Chondrocyte (in vitro differentiated cells): ENCODE results near the gene PMEL. TPM values are rescaled to one million over a fixed set of nuclear protein-coding genes. Genes with fewer than 3 reads are reported as not detected.
"Not testable (repeated sequence)": the region's sequence is repeated elsewhere in the genome, so short reads cannot be mapped to it uniquely, and the experiment has no call there.

ENCODE experiments used
- DNase-seq: peaks from one replicate; pipeline ENCODE4 v3.0.0; 2021; ENCODE audit warnings: mixed read lengths, low spot score
- H3K27ac Mint-ChIP-seq: one replicate; pipeline ENCODE4 v1.8.0; 2021; ENCODE audit warnings: mild to moderate bottlenecking, moderate library complexity, mixed read lengths; ENCODE audit not compliant: unreplicated experiment
- H3K27me3 Mint-ChIP-seq: 2 replicates; pipeline ENCODE4 v1.8.0; 2021; ENCODE audit warnings: low read depth, mixed read lengths
- H3K36me3 Mint-ChIP-seq: 2 replicates; pipeline ENCODE4 v1.8.0; 2021; ENCODE audit warnings: low read depth, mixed read lengths
- H3K4me1 Mint-ChIP-seq: 2 replicates; pipeline ENCODE4 v1.8.0; 2021; ENCODE audit warnings: low read depth, mild to moderate bottlenecking, mixed read lengths
- H3K4me3 Mint-ChIP-seq: one replicate; pipeline ENCODE4 v1.8.0; 2021; ENCODE audit warnings: mild to moderate bottlenecking, moderate library complexity, mixed read lengths; ENCODE audit not compliant: unreplicated experiment
- H3K9me3 Mint-ChIP-seq: 2 replicates; pipeline ENCODE4 v1.8.0; 2021; ENCODE audit warnings: low read depth, mixed read lengths
- CTCF ChIP-seq: fragments of 200-600 bp; sonication (generic); IDR thresholded peaks from 2 replicates; pipeline ENCODE4 v1.5.0; 2021; ENCODE audit warnings: antibody characterized with exemption, mild to moderate bottlenecking, moderate library complexity
- total RNA-seq: library from RNA; stranded (reverse); gene quantifications from 3 replicates; pipeline ENCODE4 v1.2.1, GENCODE V29; 2021

PMEL gene
- total RNA-seq, 1 donor from 2014 or later, result 0.45 TPM

GRCh38 chr12:55922126-55922525 is 43.7 kb downstream of the PMEL start:
- H3K4me3 Mint-ChIP-seq, result no peak overlapping the region
- H3K36me3 Mint-ChIP-seq, result peaks cover 4% of the 10 kb centered on the region
- H3K27ac Mint-ChIP-seq, result peak overlapping the region; percentile 27
- no peaks in the 10 kb centered on the region for H3K27me3 Mint-ChIP-seq
- H3K9me3 Mint-ChIP-seq, result no peaks in the 10 kb centered on the region
- TF ChIP-seq CTCF, result no peak
- peaks cover 28% of the 10 kb centered on the region for H3K4me1 Mint-ChIP-seq
- DNase-seq, result no peak

GRCh38 chr12:55919032-55919431 is 46.8 kb downstream of the PMEL start:
- H3K9me3 Mint-ChIP-seq, H3K36me3 Mint-ChIP-seq, H3K27me3 Mint-ChIP-seq, H3K4me3 Mint-ChIP-seq, DNase-seq: not testable (repeated sequence)
- peaks cover 15% of the 10 kb centered on the region for H3K4me1 Mint-ChIP-seq
- peak overlapping the region; percentile 54 for H3K27ac Mint-ChIP-seq

- H3K27ac Mint-ChIP-seq, result no peak overlapping the region
- TF ChIP-seq CTCF, result no peak
- DNase-seq, result no peak
- H3K9me3 Mint-ChIP-seq, result no peaks in the 10 kb centered on the region
- peaks cover 4% of the 10 kb centered on the region for H3K36me3 Mint-ChIP-seq
- no peaks in the 10 kb centered on the region for H3K27me3 Mint-ChIP-seq
- no peak overlapping the region for H3K4me3 Mint-ChIP-seq
- H3K4me1 Mint-ChIP-seq, result peaks cover 11% of the 10 kb centered on the region
These were observed 50.4 kb downstream of the PMEL start for GRCh38 chr12:55915482-55915859.

- Mint-ChIP-seq H3K4me3 (no peak overlapping the region), H3K4me1 (peaks cover 19% of the 10 kb centered on the region), H3K27me3 (no peaks in the 10 kb centered on the region), H3K36me3 (peaks cover 4% of the 10 kb centered on the region), H3K9me3 (no peaks in the 10 kb centered on the region), H3K27ac (no peak overlapping the region)
- no peak for TF ChIP-seq CTCF
- DNase-seq, result no peak
These were observed 52.9 kb downstream of the PMEL start for GRCh38 chr12:55912908-55913307.

- DNase-seq, result no peak
- H3K36me3 Mint-ChIP-seq, result peaks cover 3% of the 10 kb centered on the region
- no peak overlapping the region for H3K4me3 Mint-ChIP-seq
- H3K9me3 Mint-ChIP-seq, result no peaks in the 10 kb centered on the region
- H3K4me1 Mint-ChIP-seq, result peaks cover 22% of the 10 kb centered on the region
- H3K27me3 Mint-ChIP-seq, result no peaks in the 10 kb centered on the region
- H3K27ac Mint-ChIP-seq, result peak overlapping the region; percentile 90
- no peak for TF ChIP-seq CTCF
These were observed 56.3 kb downstream of the PMEL start for GRCh38 chr12:55909513-55909884.

GRCh38 chr12:55908726-55909512 is 56.9 kb downstream of the PMEL start:
- peak overlapping the region; percentile 90 for H3K27ac Mint-ChIP-seq
- TF ChIP-seq CTCF, result no peak
- no peak for DNase-seq
- no peaks in the 10 kb centered on the region for H3K9me3 Mint-ChIP-seq
- no peaks in the 10 kb centered on the region for H3K27me3 Mint-ChIP-seq
- H3K36me3 Mint-ChIP-seq, result peaks cover 3% of the 10 kb centered on the region
- peaks cover 20% of the 10 kb centered on the region for H3K4me1 Mint-ChIP-seq
- peak overlapping the region; percentile 29 for H3K4me3 Mint-ChIP-seq
